Kidney capillary endothelial cell (primary cell): Measurements from ENCODE around the gene AGTR2.
A peak's percentile ranks its signal among the peaks of the same experiment; 100 is the strongest.
"Not testable (repeated sequence)": the region's sequence is repeated elsewhere in the genome, so short reads cannot be mapped to it uniquely, and the experiment has no call there.

Source experiments
- DNase-seq: peaks from one replicate; pipeline ENCODE4 v3.0.0-alpha.2; 2018; ENCODE audit warnings: low spot score

AGTR2 gene, protein sequence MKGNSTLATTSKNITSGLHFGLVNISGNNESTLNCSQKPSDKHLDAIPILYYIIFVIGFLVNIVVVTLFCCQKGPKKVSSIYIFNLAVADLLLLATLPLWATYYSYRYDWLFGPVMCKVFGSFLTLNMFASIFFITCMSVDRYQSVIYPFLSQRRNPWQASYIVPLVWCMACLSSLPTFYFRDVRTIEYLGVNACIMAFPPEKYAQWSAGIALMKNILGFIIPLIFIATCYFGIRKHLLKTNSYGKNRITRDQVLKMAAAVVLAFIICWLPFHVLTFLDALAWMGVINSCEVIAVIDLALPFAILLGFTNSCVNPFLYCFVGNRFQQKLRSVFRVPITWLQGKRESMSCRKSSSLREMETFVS

DNA sequence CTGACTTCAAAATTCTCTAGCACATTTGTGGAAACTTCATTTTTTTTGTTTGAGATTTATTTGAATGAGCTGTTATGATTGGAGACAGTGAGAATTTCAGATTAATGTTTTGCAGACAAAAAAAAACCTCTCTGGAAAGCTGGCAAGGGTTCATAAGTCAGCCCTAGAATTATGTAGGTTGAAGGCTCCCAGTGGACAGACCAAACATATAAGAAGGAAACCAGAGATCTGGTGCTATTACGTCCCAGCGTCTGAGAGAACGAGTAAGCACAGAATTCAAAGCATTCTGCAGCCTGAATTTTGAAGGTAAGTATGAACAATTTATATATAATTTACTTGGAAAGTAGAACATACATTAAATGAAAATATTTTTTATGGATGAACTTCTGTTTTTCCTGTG lies at the start of gene AGTR2:
AGTR2 (plus strand) TSS at position 234 of the 400 bp plus-strand sequence. CDS start 1,537 bp downstream, outside the sequence.
- DNase-seq, result no peak

DNA sequence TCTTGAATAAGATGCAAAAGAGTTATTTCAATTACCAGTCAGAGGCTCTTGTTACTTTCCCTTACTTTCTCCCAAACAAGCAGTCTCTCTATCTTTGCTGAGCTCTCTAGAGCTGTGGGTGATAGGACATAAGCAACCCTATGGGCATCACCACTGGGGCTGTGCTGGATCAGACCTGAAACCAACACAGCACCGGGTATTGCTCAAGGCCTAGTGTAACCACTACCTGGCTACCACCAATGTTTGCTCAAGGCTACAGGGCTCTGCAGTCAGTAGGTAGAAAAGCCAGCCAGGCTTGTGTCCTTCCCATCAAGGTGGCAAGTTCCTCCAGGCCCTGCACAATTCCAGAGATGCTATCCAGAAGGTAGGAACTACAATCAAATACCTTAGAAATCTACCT lies 35.3 kb upstream of the AGTR2 start:
- no peak for DNase-seq

DNA sequence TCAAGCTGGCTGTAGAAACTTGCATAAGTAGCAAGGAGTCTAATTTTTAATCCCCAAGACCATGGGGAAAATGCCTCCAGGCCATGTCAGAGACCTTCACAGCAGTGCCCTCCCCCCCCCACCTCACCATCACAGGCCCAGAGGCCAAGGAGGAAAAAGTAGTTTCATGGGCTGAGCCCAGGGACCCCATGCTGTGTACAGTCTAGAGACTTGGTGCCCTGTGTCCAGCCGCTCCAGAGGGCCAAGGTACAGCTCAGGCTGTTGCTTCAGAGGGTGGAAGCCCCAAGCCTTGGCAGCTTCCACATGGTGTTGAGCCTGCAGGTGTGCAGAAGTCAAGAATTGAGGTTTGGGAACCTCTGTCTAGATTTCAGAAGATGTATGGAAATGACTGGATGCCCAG lies 29.3 kb upstream of the AGTR2 start:
- DNase-seq, result not testable (repeated sequence)

DNA sequence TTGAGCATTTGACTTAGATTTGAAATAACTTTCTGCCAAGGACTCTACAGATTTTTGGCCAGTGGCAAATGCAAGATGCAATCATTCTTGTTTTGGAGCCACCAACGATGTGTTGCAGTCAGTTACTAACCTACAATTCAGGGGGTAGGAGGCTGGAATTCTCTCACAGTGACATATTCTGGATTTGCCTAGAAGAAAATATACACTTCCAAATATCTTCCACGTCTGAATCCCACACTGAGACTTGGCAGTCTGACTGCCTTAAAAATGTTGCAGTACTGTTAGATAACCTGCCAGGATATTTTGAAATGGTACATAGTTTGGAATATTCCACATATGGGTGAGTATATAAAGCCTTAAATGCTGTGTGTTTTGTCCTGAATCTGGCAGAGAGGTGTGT lies 27.6 kb upstream of the AGTR2 start:
- DNase-seq, result no peak

DNA sequence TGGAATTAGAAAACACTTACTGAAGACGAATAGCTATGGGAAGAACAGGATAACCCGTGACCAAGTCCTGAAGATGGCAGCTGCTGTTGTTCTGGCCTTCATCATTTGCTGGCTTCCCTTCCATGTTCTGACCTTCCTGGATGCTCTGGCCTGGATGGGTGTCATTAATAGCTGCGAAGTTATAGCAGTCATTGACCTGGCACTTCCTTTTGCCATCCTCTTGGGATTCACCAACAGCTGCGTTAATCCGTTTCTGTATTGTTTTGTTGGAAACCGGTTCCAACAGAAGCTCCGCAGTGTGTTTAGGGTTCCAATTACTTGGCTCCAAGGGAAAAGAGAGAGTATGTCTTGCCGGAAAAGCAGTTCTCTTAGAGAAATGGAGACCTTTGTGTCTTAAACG lies 2.4 kb downstream of the AGTR2 start:
- no peak for DNase-seq

DNA sequence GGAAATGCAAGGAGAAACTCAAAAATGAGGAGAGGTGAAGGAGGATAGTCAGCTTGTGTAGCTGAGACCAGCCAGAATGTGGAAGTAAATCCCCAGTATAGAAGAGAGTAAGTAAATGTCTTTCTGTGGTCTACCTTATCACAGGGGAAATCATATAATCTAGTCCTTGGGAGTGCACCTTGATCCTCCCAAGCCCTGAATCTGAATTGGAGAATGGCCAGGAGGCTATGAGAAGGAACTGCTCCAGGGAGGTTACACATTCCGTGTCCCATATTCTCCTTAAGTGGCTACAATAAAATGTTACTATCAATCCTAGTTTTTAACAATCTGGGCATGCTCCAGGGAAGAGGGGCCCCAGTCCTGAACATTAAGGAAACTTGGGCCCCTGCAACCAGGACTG lies 10.8 kb downstream of the AGTR2 start:
- DNase-seq, result no peak

DNA sequence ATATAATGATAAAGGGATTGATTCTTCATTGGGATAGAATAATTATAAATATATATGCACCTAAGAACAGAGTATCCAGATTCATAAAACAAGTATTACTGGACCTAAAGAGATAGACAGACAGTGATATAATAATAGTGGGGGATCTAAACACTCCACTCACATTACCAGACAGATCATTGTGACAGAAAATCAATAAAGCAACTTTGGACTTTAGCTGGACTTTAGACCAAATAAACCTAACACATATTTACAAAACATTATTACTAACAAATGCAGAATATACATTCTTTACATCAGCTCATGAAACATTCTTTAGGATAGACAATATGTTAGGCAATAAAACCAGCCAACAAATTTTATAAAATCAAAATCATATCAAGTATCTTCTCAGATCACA lies 14.6 kb downstream of the AGTR2 start:
- DNase-seq, result no peak

DNA sequence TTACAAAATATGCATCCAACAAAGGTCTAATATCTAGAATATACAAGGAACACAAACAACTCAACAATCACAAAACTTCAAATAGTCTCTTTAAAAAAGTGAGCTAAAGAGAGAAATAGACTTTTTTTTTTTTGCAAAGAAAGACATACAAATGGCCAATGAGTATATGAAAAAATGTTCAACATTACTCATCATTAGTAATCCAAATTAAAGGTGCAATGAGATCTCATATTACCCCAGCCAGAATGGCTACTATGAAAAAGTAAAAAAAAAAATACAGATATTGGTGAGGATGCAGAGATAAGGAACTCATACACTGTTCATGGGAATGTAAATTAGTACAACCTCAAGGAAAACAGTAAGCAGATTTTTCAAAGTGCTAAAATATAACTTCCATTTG lies 24.1 kb downstream of the AGTR2 start:
- DNase-seq, result no peak

DNA sequence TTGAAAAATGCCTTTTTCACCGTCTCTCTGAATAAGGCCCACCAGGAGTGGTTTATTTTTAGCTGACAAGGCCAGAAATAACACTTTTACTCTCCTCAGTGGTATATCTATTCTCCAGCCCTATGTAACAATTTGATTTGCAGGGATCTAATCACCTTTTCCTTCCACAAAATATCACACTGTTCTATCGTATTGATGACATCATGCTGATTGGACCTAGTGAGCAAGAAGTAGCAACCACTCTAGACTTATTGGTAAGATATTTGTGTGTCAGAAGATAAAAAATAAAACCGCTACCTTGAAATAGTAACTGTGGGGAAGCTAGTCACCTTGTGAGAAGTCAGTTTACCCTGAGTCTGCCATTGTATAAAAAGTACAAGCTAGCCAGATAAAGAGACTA lies 27.7 kb downstream of the AGTR2 start:
- DNase-seq, result no peak

DNA sequence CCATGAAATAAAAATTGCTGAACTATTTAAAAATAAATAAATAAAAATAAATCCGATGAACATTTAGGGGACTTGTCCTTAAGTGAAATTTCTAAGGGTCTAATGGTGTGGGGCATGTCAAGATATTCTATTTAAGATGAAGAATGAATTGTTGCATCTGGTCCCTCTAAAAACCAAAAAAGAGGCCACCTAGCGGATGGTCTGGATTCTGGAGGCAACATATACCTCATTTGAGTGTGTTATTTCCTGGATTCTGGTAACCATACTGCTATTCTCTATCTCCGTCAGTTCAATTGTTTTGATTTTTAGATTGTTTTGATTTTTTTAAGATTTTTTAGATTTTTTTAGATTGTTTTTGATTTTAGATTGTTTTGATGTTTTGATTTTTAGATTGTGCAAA lies 28.3 kb downstream of the AGTR2 start:
- no peak for DNase-seq

DNA sequence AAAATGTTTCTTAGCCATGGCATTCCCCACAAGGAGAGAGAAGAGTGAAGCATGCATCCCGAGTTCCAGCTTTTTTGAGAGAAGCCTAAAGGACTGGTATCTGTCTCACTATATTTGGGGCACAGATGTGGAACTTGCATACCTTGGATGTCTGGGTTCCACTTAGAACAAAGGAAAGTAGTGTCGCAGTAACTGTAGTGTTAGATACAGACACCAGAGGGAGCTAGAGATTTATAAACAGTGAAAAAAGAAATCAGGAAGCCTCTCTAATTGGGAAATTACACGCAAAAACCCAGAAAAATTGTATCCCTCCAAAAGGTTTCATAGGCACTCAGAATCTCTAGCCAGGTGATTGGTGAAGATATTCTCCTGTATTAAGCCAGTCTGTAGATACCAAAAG lies 34.4 kb downstream of the AGTR2 start:
- peak; percentile 3 for DNase-seq

DNA sequence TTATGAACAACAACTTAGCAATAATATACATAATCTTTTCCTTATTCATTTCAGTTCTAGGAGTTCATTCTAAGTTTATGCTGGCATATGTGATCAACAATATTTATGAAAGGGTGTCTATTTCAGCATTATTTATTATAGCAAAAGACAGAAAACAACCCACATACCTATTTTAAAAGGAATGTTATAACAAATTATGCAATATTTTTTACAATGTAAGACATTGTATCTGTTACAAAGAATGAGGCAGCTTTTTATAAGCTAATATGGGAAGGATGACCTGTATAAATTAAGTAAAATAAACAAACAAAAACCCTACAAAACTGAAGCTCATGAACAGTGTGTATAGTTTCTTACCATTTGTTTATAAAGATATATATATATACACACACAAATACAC lies 42.7 kb downstream of the AGTR2 start:
- DNase-seq, result no peak

DNA sequence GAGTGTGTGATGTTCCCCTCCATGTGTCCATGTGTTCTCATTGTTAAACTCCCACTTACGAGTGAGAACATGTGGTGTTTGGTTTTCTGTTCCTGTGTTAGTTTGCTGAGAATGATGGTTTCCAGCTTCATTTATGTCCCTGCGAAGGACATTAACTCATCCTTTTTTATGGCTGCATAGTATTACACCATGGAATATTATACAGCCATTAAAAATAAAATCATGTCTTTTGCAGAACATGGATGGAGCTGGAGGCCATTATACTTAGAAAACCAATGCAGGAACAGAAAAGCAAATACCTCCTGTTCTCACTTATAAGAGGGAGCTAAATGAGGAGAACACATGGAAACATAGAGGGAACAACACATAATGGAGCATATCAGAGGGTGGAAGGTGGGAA lies 46.5 kb downstream of the AGTR2 start:
- not testable (repeated sequence) for DNase-seq
